ENCODE data around the gene CATSPER3. TPM values are rescaled to one million over a fixed set of nuclear protein-coding genes. Genes with fewer than 3 reads are reported as not detected.

The CATSPER3 gene
- total RNA-seq, 3 donors from 2014 or later = 0.16 to 0.63 (median 0.38) TPM

DNA sequence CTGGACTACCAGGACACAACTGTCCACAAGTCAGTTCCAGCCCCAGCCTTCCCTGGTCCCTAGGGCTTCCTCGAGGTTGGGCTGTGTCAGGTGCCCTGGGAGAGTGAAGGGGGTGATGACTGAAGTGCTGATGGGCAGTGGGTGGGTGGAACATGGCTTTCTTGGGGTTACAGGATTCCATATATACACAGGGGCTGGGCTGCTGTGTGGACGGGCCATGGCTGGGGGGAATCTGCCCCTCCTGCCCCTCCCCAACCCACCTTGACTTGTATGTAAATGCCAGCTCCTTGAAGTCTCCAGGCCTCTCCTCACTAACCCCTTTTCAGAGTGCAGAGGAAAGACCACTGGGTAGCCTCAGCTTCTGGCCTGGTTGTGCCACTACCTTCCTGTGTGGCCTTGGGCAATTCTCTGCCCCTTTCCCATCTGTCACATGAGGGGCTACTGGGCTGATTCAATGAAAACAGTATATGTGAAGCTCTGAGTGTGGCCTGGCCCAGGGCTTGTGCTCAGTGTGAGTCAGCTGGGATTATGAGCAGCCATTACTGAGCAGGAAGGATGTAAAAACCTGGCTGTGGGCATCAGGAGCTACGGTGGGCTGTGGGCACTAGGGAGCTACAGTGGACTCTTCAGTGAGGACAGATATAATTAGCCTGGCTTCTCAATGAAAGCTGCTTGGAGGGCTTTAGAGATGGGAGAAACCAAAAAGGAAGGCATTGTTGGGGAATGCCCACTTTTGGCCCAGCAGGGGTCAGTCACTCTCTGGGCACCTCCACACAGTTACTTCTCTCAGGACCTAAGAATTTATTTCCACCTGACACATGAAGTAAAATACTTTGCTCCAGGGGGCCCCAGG, 43.0 kb downstream of the CATSPER3 start:
- peak in 1 of 2 donors; percentile 12 for ATAC-seq
- DNase-seq = no peak
- H3K9me3 Mint-ChIP-seq = no peaks in the 10 kb centered on the region
- H3K4me3 Mint-ChIP-seq = no peak overlapping the region
- H3K36me3 Mint-ChIP-seq (ENCODE audit: insufficient read depth) = no peaks in the 10 kb centered on the region
- H3K27me3 Mint-ChIP-seq (ENCODE audit: low read depth) = no peaks in the 10 kb centered on the region
- no peaks in the 10 kb centered on the region for H3K4me1 Mint-ChIP-seq (ENCODE audit: low read depth)

DNA sequence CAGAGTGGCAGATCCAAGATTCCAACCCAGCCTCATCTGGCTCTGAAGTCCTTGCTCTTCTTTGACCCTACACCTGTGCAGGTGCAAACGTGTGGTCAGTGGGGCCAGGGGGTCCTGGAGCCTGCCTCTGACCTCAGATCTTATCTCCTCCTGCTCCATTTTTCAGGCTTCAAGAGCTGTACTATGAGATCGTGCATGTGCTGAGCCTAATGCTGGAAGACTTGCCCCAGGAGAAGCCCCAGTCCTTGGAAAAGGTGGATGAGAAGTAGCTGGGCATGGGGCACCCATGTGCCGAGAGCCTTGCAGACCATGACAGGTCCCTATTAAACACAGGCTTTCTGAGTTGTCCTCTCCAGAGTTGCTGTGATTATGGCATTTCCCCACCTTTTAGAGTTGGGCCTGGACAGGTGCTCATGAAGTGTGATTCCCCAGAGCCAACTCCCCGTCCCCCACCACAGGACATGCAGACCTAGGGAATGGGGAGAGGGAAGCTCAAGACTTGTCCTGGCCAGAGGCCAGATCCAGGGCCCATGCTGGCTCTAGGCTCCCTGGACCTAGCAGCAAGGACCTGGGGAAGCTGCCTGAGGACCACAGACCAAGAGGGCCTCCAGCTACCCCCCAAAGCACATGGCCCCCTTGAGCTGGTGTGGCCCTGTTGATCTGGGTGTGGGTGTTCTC, 43.8 kb downstream of the CATSPER3 start:
- H3K36me3 Mint-ChIP-seq (ENCODE audit: insufficient read depth) = no peaks in the 10 kb centered on the region
- H3K4me1 Mint-ChIP-seq (ENCODE audit: low read depth) = no peaks in the 10 kb centered on the region
- no peak overlapping the region for H3K4me3 Mint-ChIP-seq
- H3K9me3 Mint-ChIP-seq = no peaks in the 10 kb centered on the region
- no peak for ATAC-seq
- DNase-seq = no peak
- H3K27me3 Mint-ChIP-seq (ENCODE audit: low read depth) = no peaks in the 10 kb centered on the region

- Mint-ChIP-seq H3K4me3 (no peak overlapping the region), H3K27me3 (ENCODE audit: low read depth) (no peaks in the 10 kb centered on the region), H3K36me3 (ENCODE audit: insufficient read depth) (no peaks in the 10 kb centered on the region), H3K9me3 (no peaks in the 10 kb centered on the region), H3K4me1 (ENCODE audit: low read depth) (no peaks in the 10 kb centered on the region)
- no peak for DNase-seq
- ATAC-seq = no peak
Observed at GRCh38 chr5:135012033-135012588, 44.4 kb downstream of the CATSPER3 start.

DNA sequence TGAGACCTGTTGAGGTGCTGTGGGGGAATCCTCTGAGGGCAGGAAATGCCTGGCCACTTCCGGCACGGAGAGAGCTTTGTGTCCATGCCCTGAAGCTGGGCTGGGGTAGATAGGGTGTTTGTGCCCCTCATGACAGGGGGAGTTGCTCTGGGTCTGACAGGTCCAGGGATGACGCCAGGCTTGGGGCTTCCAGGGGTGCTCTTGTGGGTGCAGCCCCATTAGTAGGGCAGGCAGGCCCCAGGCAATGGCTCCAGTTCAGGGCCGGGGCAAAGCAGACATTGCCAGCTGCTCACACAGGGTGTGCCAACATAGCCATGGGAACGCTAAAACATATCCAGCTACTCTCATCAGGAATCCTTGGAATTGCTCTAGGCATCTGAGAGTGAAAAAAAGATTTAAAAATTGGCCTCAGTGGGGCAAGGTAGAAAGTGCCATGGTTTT, 45.3 kb downstream of the CATSPER3 start:
- H3K4me1 Mint-ChIP-seq (ENCODE audit: low read depth) = no peaks in the 10 kb centered on the region
- no peak for DNase-seq
- no peak overlapping the region for H3K4me3 Mint-ChIP-seq
- no peaks in the 10 kb centered on the region for H3K36me3 Mint-ChIP-seq (ENCODE audit: insufficient read depth)
- no peaks in the 10 kb centered on the region for H3K27me3 Mint-ChIP-seq (ENCODE audit: low read depth)
- ATAC-seq = no peak
- H3K9me3 Mint-ChIP-seq = no peaks in the 10 kb centered on the region

DNA sequence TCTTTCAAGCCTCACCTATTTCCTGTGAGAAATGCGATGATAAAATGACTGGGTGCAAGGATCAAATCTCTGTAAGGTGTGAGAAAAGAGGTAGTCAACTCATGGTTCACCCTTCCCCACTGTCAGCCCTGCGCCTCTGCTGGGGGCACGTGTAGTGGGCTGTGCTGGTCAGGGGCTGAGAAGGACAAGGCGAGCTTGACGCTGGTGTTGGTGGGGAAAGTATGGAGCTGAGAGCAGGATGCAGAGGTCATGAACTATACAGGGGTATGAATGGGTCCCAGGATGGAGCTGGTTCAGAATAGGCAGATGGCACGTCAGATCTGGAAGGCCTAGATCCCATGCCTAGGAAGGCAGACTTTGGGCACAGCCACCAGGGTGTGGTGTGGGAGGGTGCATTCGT, 45.7 kb downstream of the CATSPER3 start:
- H3K4me1 Mint-ChIP-seq (ENCODE audit: low read depth) = no peaks in the 10 kb centered on the region
- no peaks in the 10 kb centered on the region for H3K36me3 Mint-ChIP-seq (ENCODE audit: insufficient read depth)
- no peak overlapping the region for H3K4me3 Mint-ChIP-seq
- H3K27me3 Mint-ChIP-seq (ENCODE audit: low read depth) = no peaks in the 10 kb centered on the region
- DNase-seq (no peak), ATAC-seq (no peak)
- no peaks in the 10 kb centered on the region for H3K9me3 Mint-ChIP-seq

GRCh38 chr5:135013947-135014570, 46.4 kb downstream of the CATSPER3 start:
- ATAC-seq (no peak), DNase-seq (no peak)
- H3K9me3 Mint-ChIP-seq = no peaks in the 10 kb centered on the region
- no peaks in the 10 kb centered on the region for H3K27me3 Mint-ChIP-seq (ENCODE audit: low read depth)
- no peak overlapping the region for H3K4me3 Mint-ChIP-seq
- H3K4me1 Mint-ChIP-seq (ENCODE audit: low read depth) = no peaks in the 10 kb centered on the region
- no peaks in the 10 kb centered on the region for H3K36me3 Mint-ChIP-seq (ENCODE audit: insufficient read depth)

DNA sequence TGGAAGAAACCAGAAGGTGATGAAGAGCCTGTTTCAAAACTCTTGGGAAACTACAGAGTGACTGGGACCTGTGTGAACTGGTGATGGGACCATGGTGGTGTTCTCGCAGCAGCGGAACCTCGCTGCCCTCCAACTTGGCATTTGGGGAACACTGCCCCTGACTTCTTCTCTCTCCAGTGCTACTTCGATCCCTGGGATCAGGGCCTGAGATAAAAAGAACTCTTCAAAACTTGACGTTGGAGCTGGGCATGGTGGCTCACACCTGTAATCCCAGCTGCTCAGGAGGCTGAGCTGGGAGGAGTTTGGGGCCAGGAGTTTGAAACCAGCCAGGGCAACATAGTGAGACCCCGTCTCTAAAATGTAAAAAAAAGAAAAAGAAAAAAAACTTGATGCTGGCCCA, 48.2 kb downstream of the CATSPER3 start:
- Mint-ChIP-seq H3K4me1 (ENCODE audit: low read depth) (no peaks in the 10 kb centered on the region), H3K27me3 (ENCODE audit: low read depth) (peaks cover 1% of the 10 kb centered on the region), H3K4me3 (no peak overlapping the region), H3K36me3 (ENCODE audit: insufficient read depth) (no peaks in the 10 kb centered on the region), H3K9me3 (no peaks in the 10 kb centered on the region)
- DNase-seq = peak; percentile 0
- no peak for ATAC-seq

DNA sequence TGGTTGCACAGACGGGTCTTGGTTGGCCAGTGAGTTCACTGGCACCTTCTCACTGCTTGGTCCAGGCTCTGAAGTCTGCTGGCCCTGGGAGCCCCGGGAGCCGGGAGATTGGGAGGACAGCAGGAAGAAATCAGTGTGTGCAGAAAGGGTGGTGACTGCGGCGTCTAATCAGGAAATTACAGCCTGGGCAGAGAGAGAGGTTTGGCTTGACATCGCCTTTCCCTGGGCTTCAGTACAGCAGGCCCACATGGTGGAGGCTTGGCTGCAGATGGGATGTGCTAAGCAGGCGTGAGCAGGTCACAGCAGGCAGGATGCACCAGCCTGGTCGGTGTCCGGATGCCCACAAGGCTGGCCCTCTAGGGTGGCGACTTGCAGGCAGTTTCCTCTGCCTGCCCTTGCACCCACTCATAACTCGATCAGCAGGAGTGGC, 49.2 kb downstream of the CATSPER3 start:
- no peak for ATAC-seq
- Mint-ChIP-seq H3K9me3 (no peaks in the 10 kb centered on the region), H3K36me3 (ENCODE audit: insufficient read depth) (no peaks in the 10 kb centered on the region), H3K4me1 (ENCODE audit: low read depth) (no peaks in the 10 kb centered on the region), H3K4me3 (no peak overlapping the region), H3K27me3 (ENCODE audit: low read depth) (peaks cover 1% of the 10 kb centered on the region)
- DNase-seq = peak; percentile 2

GRCh38 chr5:135018457-135018856, 50.8 kb downstream of the CATSPER3 start:
- no peak for DNase-seq
- H3K4me3 Mint-ChIP-seq = no peak overlapping the region
- peaks cover 1% of the 10 kb centered on the region for H3K36me3 Mint-ChIP-seq (ENCODE audit: insufficient read depth)
- no peaks in the 10 kb centered on the region for H3K9me3 Mint-ChIP-seq
- ATAC-seq = no peak
- H3K27me3 Mint-ChIP-seq (ENCODE audit: low read depth) = peaks cover 4% of the 10 kb centered on the region
- no peaks in the 10 kb centered on the region for H3K4me1 Mint-ChIP-seq (ENCODE audit: low read depth)

DNA sequence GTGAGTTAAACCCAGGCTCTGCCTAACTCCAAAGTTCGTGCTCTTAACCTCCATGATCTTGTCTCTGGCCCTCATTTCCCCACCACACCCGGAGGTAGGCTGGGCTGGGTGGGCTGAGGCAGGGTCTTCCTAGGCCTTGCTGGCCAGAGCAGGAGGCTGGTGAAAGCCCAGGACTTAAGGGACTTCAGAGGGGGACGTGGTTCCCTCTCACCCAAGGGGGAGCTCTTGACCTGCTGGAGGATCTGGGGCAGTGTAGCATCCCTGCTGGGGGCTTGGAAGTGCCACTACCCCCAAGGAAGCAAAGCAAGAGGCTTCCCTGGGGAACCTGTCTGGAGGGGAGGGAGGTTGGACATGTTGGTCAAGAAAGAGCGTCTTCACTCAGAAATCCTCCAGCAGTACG, 51.6 kb downstream of the CATSPER3 start:
- DNase-seq = peak; percentile 4

DNA sequence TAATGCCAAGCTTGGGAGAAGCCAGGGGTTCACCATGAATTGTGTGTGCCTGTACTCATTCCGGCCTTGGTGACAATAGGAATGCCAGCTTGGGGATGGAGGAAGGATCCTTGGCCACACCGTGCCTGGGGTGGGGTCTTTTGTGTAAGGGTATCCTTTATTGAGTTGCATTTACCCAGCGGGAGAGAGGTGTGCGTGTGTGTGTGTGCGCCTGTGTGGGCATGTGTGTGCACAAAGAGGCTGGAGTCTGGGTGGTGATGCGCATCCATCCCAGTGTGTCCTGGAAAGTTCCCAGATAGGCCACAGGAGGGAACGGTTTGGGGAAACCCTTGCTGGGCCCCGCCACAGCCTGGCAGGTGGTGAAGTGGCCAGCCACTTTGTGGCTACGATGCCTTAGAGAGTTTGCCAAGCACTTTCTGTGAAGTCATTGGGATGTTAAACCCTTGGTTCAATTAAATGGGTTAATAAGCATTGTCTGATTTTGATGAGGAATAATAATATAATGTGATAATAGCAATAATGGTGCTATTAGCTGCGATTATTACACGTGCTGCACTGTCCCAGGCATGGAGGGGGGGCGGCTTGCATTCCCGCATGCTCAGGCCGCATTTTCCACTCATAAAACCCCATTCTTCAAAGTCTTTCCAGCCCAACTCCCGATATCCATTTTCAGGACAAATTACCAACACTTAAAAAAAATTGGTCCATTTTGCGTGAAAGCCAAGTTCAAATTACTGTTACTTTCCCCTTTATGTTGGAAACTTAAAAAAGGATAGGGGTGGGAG, 52.6 kb downstream of the CATSPER3 start:
- H3K4me1 Mint-ChIP-seq (ENCODE audit: low read depth) = no peaks in the 10 kb centered on the region
- no peaks in the 10 kb centered on the region for H3K9me3 Mint-ChIP-seq
- H3K27me3 Mint-ChIP-seq (ENCODE audit: low read depth) = peaks cover 4% of the 10 kb centered on the region
- no peak for ATAC-seq
- peaks cover 1% of the 10 kb centered on the region for H3K36me3 Mint-ChIP-seq (ENCODE audit: insufficient read depth)
- H3K4me3 Mint-ChIP-seq = no peak overlapping the region
- DNase-seq = no peak

More for the DNA sequence above, 51.6 kb downstream of the CATSPER3 start:
- H3K4me3 Mint-ChIP-seq = no peak overlapping the region
- no peaks in the 10 kb centered on the region for H3K4me1 Mint-ChIP-seq (ENCODE audit: low read depth)
- H3K9me3 Mint-ChIP-seq = no peaks in the 10 kb centered on the region
- peaks cover 1% of the 10 kb centered on the region for H3K36me3 Mint-ChIP-seq (ENCODE audit: insufficient read depth)
- no peak for ATAC-seq
- peaks cover 4% of the 10 kb centered on the region for H3K27me3 Mint-ChIP-seq (ENCODE audit: low read depth)

DNA sequence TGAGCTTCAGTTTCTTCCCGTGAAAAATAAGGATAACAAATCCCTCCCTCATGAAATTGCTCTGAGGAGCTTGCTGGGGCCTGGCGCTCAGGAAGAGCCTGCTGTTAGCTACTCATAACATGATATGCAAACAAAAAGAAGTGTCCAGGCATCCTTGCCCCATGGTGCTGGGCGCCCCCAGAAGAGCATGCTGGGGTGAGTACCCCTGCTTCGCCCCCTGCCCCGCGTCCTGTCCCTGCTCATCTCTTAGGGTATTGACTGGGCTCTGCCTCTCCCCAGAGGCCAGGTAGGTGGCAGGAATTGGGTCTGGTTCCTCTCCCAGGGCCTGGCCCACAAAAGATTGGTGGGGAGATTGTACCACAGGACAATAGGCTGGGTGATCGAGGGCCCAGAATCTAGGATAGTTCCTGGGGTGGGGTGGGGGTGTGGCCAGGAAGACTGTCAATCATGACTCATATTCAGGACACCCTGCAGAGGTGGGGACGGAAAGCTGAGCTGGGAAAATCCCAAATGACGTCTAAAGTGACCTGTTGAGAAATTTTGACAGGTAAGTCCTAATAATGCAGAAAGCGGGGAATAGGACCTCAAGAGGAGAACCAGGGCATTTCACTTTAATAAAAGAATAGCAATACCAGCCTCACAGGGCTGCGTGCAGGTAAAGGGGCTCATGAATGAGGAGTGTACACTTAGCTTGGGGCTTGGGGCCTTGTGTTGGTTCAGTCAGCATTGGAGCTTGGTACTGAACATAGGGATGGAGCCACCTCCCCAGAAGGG, 57.4 kb downstream of the CATSPER3 start:
- DNase-seq (no peak), ATAC-seq (no peak)
- Mint-ChIP-seq H3K27me3 (ENCODE audit: low read depth) (peaks cover 35% of the 10 kb centered on the region), H3K9me3 (no peaks in the 10 kb centered on the region), H3K36me3 (ENCODE audit: insufficient read depth) (peaks cover 1% of the 10 kb centered on the region), H3K4me3 (no peak overlapping the region), H3K4me1 (ENCODE audit: low read depth) (peaks cover 9% of the 10 kb centered on the region)
